Natural killer cell (primary cell): ENCODE measurements around the gene NEIL3. TPM values are rescaled to one million over a fixed set of nuclear protein-coding genes. Genes with fewer than 3 reads are reported as not detected.

Source experiments
- ATAC-seq, 3 donors: fragments of 150-1000 bp in 2 of 3; fragments of 200-7000 bp in 1 of 3; cut with Tn5 transposase; 1 replicate in 1 of 3; 2 replicates in 2 of 3; pipeline ENCODE4 v1.10.0; 2021; ENCODE audit warnings: mild to moderate bottlenecking in 2 of 3, moderate library complexity in 2 of 3
- DNase-seq, 2 donors: peaks; one replicate each; pipeline versions ENCODE4 v3.0.0 to v3.0.0-alpha.2; 2013 to 2021; ENCODE audit warnings: mixed read lengths in 1 of 2
- H3K27ac ChIP-seq: one replicate; pipeline ENCODE4 v1.5.1; 2013; ENCODE audit warnings: mild to moderate bottlenecking, low read length
- H3K27me3 ChIP-seq: one replicate; pipeline ENCODE4 v1.6.1; 2013; ENCODE audit warnings: low read length; ENCODE audit not compliant: control insufficient read depth, insufficient read depth
- H3K36me3 ChIP-seq: one replicate; pipeline ENCODE4 v1.6.1; 2013; ENCODE audit warnings: low read length; ENCODE audit not compliant: control insufficient read depth, insufficient read depth
- H3K4me1 ChIP-seq: one replicate; pipeline ENCODE4 v1.6.1; 2013; ENCODE audit warnings: low read length; ENCODE audit not compliant: control insufficient read depth, insufficient read depth
- H3K4me3 ChIP-seq: one replicate; pipeline ENCODE4 v1.5.1; 2013; ENCODE audit warnings: low read length
- H3K9me3 ChIP-seq: one replicate; pipeline ENCODE4 v1.6.1; 2013; ENCODE audit warnings: low read length; ENCODE audit not compliant: control insufficient read depth, insufficient read depth
- H3K27ac Mint-ChIP-seq, 2 donors: one replicate each; pipeline ENCODE4 v1.8.0; 2022; ENCODE audit warnings: mild to moderate bottlenecking in 2 of 2, mixed read lengths in 2 of 2, moderate library complexity in 1 of 2
- H3K27me3 Mint-ChIP-seq, 2 donors: one replicate each; pipeline ENCODE4 v1.8.0; 2022; ENCODE audit warnings: low read depth in 2 of 2, mixed read lengths in 2 of 2
- H3K36me3 Mint-ChIP-seq: one replicate; pipeline ENCODE4 v1.8.0; 2022; ENCODE audit warnings: mixed read lengths
- H3K4me1 Mint-ChIP-seq, 2 donors: one replicate each; pipeline ENCODE4 v1.8.0; 2022; ENCODE audit warnings: mixed read lengths in 2 of 2
- H3K4me3 Mint-ChIP-seq: one replicate; pipeline ENCODE4 v1.8.0; 2022; ENCODE audit warnings: mild to moderate bottlenecking, moderate library complexity, mixed read lengths
- H3K9me3 Mint-ChIP-seq, 2 donors: one replicate each; pipeline ENCODE4 v1.8.0; 2022; ENCODE audit warnings: mixed read lengths in 2 of 2
- WGBS: methylation state at CpG from one replicate; pipeline ENCODE4 v1.1.7; 2013; ENCODE audit warnings: missing lambda C conversion rate; ENCODE audit not compliant: insufficient coverage; 5-methylcytosine and 5-hydroxymethylcytosine counted together
- intact Hi-C: fragments of 100-400 bp; cut with micrococcal nuclease; formaldehyde crosslinking; loops from one replicate; pipeline ENCODE4 v1.14.2; 2022
- total RNA-seq, 4 donors: library from RNA; stranded (reverse); fragments of 120-200 nt in 1 of 4; gene quantifications; one replicate each; pipeline versions ENCODE4 v1.2.3 to v1.2.4, GENCODE V29; 2013 to 2022
- TF ChIP-seq, protein P1 (sequence below): fragments of 200-600 bp; IDR thresholded peaks from one replicate; pipeline ENCODE4 v1.8.0; 2022; ENCODE audit warnings: antibody characterized with exemption

Gene NEIL3
- total RNA-seq, 3 donors from 2014 or later (not counting 1 experiment from before 2014, with no cell fraction given), result 0.45 to 1.9 (median 1.2) TPM

DNA sequence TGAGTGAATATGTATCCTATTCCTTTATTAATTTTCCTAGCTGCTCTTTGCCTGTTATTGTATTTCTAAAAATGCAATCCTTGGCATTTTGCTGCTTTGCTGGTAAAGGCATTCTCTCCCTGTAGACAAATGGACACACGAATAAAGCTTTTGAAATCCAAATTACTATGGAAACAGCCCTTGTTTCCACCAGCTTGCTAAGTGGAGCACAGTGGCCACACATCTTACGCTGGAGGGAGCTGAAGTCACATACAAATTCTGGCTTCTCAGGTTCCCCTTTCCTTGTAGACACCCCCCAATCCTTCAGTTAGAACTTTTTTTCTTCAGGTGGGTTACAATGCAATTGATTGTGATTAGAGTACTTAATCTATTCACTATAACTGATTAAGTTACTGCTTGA, 66.3 kb downstream of the NEIL3 start:
- DNase-seq (no peak), ATAC-seq (no peak)
- H3K36me3 ChIP-seq, result no peaks in the 10 kb centered on the region
- Mint-ChIP-seq H3K27me3 (peaks cover 13 to 28% of the 10 kb centered on the region in 2 donors), H3K9me3 (no peaks in the 10 kb centered on the region), H3K36me3 (no peaks in the 10 kb centered on the region), H3K27ac (no peak overlapping the region), H3K4me3 (no peak overlapping the region), H3K4me1 (no peaks in the 10 kb centered on the region)
- WGBS, result 69% methylated on average over 2 of the region's 2 CpGs
- TF ChIP-seq, protein P1, sequence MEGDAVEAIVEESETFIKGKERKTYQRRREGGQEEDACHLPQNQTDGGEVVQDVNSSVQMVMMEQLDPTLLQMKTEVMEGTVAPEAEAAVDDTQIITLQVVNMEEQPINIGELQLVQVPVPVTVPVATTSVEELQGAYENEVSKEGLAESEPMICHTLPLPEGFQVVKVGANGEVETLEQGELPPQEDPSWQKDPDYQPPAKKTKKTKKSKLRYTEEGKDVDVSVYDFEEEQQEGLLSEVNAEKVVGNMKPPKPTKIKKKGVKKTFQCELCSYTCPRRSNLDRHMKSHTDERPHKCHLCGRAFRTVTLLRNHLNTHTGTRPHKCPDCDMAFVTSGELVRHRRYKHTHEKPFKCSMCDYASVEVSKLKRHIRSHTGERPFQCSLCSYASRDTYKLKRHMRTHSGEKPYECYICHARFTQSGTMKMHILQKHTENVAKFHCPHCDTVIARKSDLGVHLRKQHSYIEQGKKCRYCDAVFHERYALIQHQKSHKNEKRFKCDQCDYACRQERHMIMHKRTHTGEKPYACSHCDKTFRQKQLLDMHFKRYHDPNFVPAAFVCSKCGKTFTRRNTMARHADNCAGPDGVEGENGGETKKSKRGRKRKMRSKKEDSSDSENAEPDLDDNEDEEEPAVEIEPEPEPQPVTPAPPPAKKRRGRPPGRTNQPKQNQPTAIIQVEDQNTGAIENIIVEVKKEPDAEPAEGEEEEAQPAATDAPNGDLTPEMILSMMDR, result no peak
- intact Hi-C loops, result no loop called here
- H3K9me3 ChIP-seq, result no peaks in the 10 kb centered on the region
- H3K27me3 ChIP-seq, result no peaks in the 10 kb centered on the region
- H3K4me3 ChIP-seq, result no peak overlapping the region
- H3K27ac ChIP-seq, result no peak overlapping the region
- H3K4me1 ChIP-seq, result no peaks in the 10 kb centered on the region

DNA sequence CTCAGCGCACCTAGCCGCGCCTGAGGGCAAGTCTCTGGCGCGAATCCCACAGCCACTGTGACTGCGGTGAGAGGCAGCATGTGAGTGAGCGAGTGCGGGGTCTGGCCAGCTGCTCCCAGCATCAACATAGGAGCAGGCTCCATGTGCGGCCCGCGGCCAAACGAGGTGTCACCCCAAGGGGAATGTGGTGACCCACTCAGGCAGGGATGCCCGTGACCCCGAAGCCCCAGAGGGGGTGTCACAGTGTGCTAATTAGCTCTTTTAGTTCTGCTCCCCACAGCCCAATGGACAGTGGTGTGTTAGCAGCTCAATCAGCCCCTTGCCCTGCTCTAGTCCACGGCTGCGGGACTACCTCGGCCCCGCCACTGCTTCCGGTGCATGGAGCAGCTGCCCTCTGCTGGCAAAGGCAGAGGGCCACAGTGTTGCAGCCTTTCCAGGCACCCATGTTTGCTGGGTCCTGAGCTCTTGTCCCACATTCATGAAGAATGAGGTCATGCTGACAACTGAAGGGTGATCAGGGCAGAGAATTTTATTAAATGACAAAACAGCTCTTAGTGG, 71.1 kb downstream of the NEIL3 start:
- no peak for DNase-seq
- no peaks in the 10 kb centered on the region for H3K4me1 ChIP-seq
- Mint-ChIP-seq H3K27ac (no peak overlapping the region), H3K27me3 (peaks cover 3 to 39% of the 10 kb centered on the region in 2 donors), H3K36me3 (no peaks in the 10 kb centered on the region), H3K4me3 (no peak overlapping the region), H3K9me3 (no peaks in the 10 kb centered on the region), H3K4me1 (no peaks in the 10 kb centered on the region)
- WGBS, result 95% methylated on average over 19 of the region's 19 CpGs
- no peaks in the 10 kb centered on the region for H3K36me3 ChIP-seq
- H3K27ac ChIP-seq, result no peak overlapping the region
- intact Hi-C loops, result no loop called here
- no peak overlapping the region for H3K4me3 ChIP-seq
- no peaks in the 10 kb centered on the region for H3K9me3 ChIP-seq
- no peak for ATAC-seq
- TF ChIP-seq, protein P1, result no peak
- no peaks in the 10 kb centered on the region for H3K27me3 ChIP-seq

DNA sequence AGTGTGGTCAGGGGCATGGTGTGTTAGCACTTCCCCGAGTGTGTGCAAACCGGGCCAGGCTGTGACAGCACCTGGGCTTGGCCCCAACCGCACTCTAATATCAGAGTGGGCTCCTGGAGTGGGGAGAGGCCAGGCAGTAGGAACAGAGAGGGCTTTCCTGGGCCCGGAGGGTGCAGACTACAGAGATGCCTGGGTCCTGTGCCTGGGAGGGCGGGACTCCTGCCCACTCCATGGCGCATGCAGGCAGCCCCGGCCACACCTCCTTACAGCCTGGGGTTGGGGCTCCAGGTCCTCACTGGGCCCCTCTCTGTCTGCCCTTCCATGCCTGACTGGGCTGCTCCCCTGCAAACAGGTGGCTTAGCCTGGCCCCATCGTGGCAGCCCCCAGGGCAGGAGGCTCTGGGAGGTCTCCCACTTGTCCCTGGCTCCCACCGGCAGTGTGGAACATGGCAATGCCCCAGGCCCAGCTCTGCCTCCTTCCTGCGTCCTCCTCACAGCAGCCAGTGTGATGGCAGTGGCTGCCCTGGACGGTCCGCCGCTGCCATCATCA, 72.2 kb downstream of the NEIL3 start:
- TF ChIP-seq, protein P1, result no peak
- no peak for ATAC-seq
- H3K36me3 Mint-ChIP-seq, result no peaks in the 10 kb centered on the region
- no peaks in the 10 kb centered on the region for H3K4me1 ChIP-seq
- H3K27ac ChIP-seq, result no peak overlapping the region
- intact Hi-C loops, result no loop called here
- H3K4me1 Mint-ChIP-seq, result no peaks in the 10 kb centered on the region
- H3K4me3 Mint-ChIP-seq, result no peak overlapping the region
- no peaks in the 10 kb centered on the region for H3K9me3 Mint-ChIP-seq
- H3K27me3 Mint-ChIP-seq, result peaks cover 3 to 33% of the 10 kb centered on the region in 2 donors
- DNase-seq, result no peak
- H3K27ac Mint-ChIP-seq, result no peak overlapping the region
- H3K9me3 ChIP-seq, result no peaks in the 10 kb centered on the region
- no peak overlapping the region for H3K4me3 ChIP-seq
- H3K36me3 ChIP-seq, result no peaks in the 10 kb centered on the region
- H3K27me3 ChIP-seq, result no peaks in the 10 kb centered on the region
- 92% methylated on average over 13 of the region's 13 CpGs for WGBS
